ENCODE results near the gene WDR27.

DNA sequence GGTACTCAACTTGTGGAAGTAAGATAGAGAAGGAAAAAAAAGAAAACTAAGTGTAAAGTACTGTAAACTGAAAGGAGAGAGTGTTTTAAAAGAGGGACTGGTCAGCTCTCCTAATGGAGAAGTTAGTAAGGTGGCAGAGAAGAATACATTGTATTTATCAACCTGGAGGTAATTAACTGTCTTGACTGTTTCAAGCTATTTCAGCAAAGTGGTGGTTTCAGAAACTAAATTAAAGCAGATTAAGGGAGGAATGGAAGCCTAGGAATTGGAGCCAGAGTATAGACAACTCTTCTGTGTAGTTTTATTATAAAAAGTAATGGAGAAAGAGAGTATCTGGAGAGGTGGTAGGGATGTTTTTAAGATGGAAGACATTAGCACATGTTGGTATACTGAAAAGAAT, 25.1 kb upstream of the WDR27 start:
- TF ChIP-seq EZH2phosphoT487 (IDR thresholded peaks at IDR 0.05; ENCODE audit: low read depth, severe bottlenecking, unreplicated experiment): no peak
- TF ChIP-seq, protein P1, sequence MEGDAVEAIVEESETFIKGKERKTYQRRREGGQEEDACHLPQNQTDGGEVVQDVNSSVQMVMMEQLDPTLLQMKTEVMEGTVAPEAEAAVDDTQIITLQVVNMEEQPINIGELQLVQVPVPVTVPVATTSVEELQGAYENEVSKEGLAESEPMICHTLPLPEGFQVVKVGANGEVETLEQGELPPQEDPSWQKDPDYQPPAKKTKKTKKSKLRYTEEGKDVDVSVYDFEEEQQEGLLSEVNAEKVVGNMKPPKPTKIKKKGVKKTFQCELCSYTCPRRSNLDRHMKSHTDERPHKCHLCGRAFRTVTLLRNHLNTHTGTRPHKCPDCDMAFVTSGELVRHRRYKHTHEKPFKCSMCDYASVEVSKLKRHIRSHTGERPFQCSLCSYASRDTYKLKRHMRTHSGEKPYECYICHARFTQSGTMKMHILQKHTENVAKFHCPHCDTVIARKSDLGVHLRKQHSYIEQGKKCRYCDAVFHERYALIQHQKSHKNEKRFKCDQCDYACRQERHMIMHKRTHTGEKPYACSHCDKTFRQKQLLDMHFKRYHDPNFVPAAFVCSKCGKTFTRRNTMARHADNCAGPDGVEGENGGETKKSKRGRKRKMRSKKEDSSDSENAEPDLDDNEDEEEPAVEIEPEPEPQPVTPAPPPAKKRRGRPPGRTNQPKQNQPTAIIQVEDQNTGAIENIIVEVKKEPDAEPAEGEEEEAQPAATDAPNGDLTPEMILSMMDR (IDR thresholded peaks at IDR 0.05; ENCODE audit: poor library complexity): no peak
